T-helper 17 cell (primary cell): ENCODE results near the gene ALPK3. TPM values are rescaled to one million over a fixed set of nuclear protein-coding genes. Genes with fewer than 3 reads are reported as not detected.
"Not testable (repeated sequence)": the region's sequence is repeated elsewhere in the genome, so short reads cannot be mapped to it uniquely, and the experiment has no call there.

ENCODE experiments used
- ATAC-seq: fragments of 150-1000 bp; cut with Tn5 transposase; 2 replicates; pipeline ENCODE4 v1.10.0; 2021; ENCODE audit warnings: mild to moderate bottlenecking, moderate library complexity
- DNase-seq, 3 donors: peaks; one replicate each; pipeline versions ENCODE4 v3.0.0 to v3.0.0-alpha.2; 2020 to 2021
- H3K9me3 ChIP-seq: one replicate; pipeline ENCODE4 v1.7.0; 2013; ENCODE audit warnings: low read length, mild to moderate bottlenecking; ENCODE audit not compliant: control insufficient read depth, poor library complexity, severe bottlenecking
- H3K27ac Mint-ChIP-seq: one replicate; pipeline ENCODE4 v1.8.0; 2022; ENCODE audit warnings: mild to moderate bottlenecking, moderate library complexity, mixed read lengths
- H3K27me3 Mint-ChIP-seq: one replicate; pipeline ENCODE4 v1.8.0; 2022; ENCODE audit warnings: mixed read lengths
- H3K36me3 Mint-ChIP-seq: one replicate; pipeline ENCODE4 v1.8.0; 2022; ENCODE audit warnings: low read depth, mixed read lengths
- H3K4me1 Mint-ChIP-seq: one replicate; pipeline ENCODE4 v1.8.0; 2022; ENCODE audit warnings: mild to moderate bottlenecking, mixed read lengths
- H3K4me3 Mint-ChIP-seq: one replicate; pipeline ENCODE4 v1.8.0; 2022; ENCODE audit warnings: mild to moderate bottlenecking, moderate library complexity, mixed read lengths
- total RNA-seq, 4 donors: library from RNA in 2 of 4; stranded (reverse) in 2 of 4; gene quantifications; one replicate each; pipeline ENCODE4 v1.2.3 and lab custom pipeline; 2022 to 2026

The ALPK3 gene
- total RNA-seq, 2 donors from 2014 or later: 0.15 to 0.78 TPM

- DNase-seq: no peak
- no peaks in the 10 kb centered on the region for H3K9me3 ChIP-seq
- Mint-ChIP-seq H3K27ac (peak overlapping the region; percentile 72), H3K36me3 (no peaks in the 10 kb centered on the region), H3K4me3 (no peak overlapping the region), H3K27me3 (no peaks in the 10 kb centered on the region), H3K4me1 (peaks cover 4% of the 10 kb centered on the region)
- ATAC-seq: no peak
Measured at GRCh38 chr15:84868037-84868880, 51.1 kb downstream of the ALPK3 start.

- ATAC-seq: no peak
- Mint-ChIP-seq H3K4me1 (peaks cover 6% of the 10 kb centered on the region), H3K4me3 (no peak overlapping the region), H3K27ac (peak overlapping the region; percentile 72), H3K36me3 (no peaks in the 10 kb centered on the region), H3K27me3 (no peaks in the 10 kb centered on the region)
- no peak for DNase-seq
- no peaks in the 10 kb centered on the region for H3K9me3 ChIP-seq
Measured at GRCh38 chr15:84869510-84869909, 52.4 kb downstream of the ALPK3 start.

GRCh38 chr15:84871428-84871985, 54.4 kb downstream of the ALPK3 start:
- ATAC-seq (no peak), DNase-seq (no peak)
- H3K36me3 Mint-ChIP-seq: no peaks in the 10 kb centered on the region
- H3K27me3 Mint-ChIP-seq: no peaks in the 10 kb centered on the region
- no peak overlapping the region for H3K27ac Mint-ChIP-seq
- H3K4me3 Mint-ChIP-seq: no peak overlapping the region
- H3K9me3 ChIP-seq: no peaks in the 10 kb centered on the region
- H3K4me1 Mint-ChIP-seq: peaks cover 6% of the 10 kb centered on the region

GRCh38 chr15:84872009-84872910, 55.1 kb downstream of the ALPK3 start:
- no peak overlapping the region for H3K27ac Mint-ChIP-seq
- no peaks in the 10 kb centered on the region for H3K27me3 Mint-ChIP-seq
- DNase-seq (no peak), ATAC-seq (no peak)
- H3K4me3 Mint-ChIP-seq: no peak overlapping the region
- H3K9me3 ChIP-seq: no peaks in the 10 kb centered on the region
- peaks cover 9% of the 10 kb centered on the region for H3K4me1 Mint-ChIP-seq
- no peaks in the 10 kb centered on the region for H3K36me3 Mint-ChIP-seq

GRCh38 chr15:84873997-84874396, 56.8 kb downstream of the ALPK3 start:
- DNase-seq (no peak), ATAC-seq (no peak)
- H3K36me3 Mint-ChIP-seq: no peaks in the 10 kb centered on the region
- no peak overlapping the region for H3K27ac Mint-ChIP-seq
- H3K9me3 ChIP-seq: no peaks in the 10 kb centered on the region
- no peak overlapping the region for H3K4me3 Mint-ChIP-seq
- H3K4me1 Mint-ChIP-seq: peaks cover 7% of the 10 kb centered on the region
- H3K27me3 Mint-ChIP-seq: no peaks in the 10 kb centered on the region

- Mint-ChIP-seq H3K4me3 (no peak overlapping the region), H3K36me3 (peaks cover 2% of the 10 kb centered on the region), H3K27ac (no peak overlapping the region), H3K4me1 (peaks cover 6% of the 10 kb centered on the region), H3K27me3 (peaks cover 5% of the 10 kb centered on the region)
- ATAC-seq (no peak), DNase-seq (no peak)
- H3K9me3 ChIP-seq: no peaks in the 10 kb centered on the region
Measured at GRCh38 chr15:84874981-84875699, 58.0 kb downstream of the ALPK3 start.

GRCh38 chr15:84876269-84876668, 59.1 kb downstream of the ALPK3 start:
- DNase-seq (no peak), ATAC-seq (no peak)
- peaks cover 6% of the 10 kb centered on the region for H3K4me1 Mint-ChIP-seq
- H3K9me3 ChIP-seq: no peaks in the 10 kb centered on the region
- H3K4me3 Mint-ChIP-seq: no peak overlapping the region
- no peak overlapping the region for H3K27ac Mint-ChIP-seq
- peaks cover 2% of the 10 kb centered on the region for H3K36me3 Mint-ChIP-seq
- peaks cover 10% of the 10 kb centered on the region for H3K27me3 Mint-ChIP-seq

- H3K9me3 ChIP-seq, H3K4me3 Mint-ChIP-seq, H3K4me1 Mint-ChIP-seq, ATAC-seq, H3K27me3 Mint-ChIP-seq, DNase-seq, H3K36me3 Mint-ChIP-seq: not testable (repeated sequence)
- peak overlapping the region; percentile 57 for H3K27ac Mint-ChIP-seq
Measured at GRCh38 chr15:84877701-84878100, 60.5 kb downstream of the ALPK3 start.

GRCh38 chr15:84878504-84878903, 61.3 kb downstream of the ALPK3 start:
- peaks cover 6% of the 10 kb centered on the region for H3K4me1 Mint-ChIP-seq
- peaks cover 10% of the 10 kb centered on the region for H3K27me3 Mint-ChIP-seq
- H3K4me3 Mint-ChIP-seq: no peak overlapping the region
- no peaks in the 10 kb centered on the region for H3K9me3 ChIP-seq
- ATAC-seq: peak; percentile 59
- no peak overlapping the region for H3K27ac Mint-ChIP-seq
- peaks cover 2% of the 10 kb centered on the region for H3K36me3 Mint-ChIP-seq
- peak; percentile 25 to 30 (median 29) for DNase-seq

- no peak for ATAC-seq
- H3K27ac Mint-ChIP-seq: no peak overlapping the region
- peaks cover 5% of the 10 kb centered on the region for H3K4me1 Mint-ChIP-seq
- H3K4me3 Mint-ChIP-seq: no peak overlapping the region
- peaks cover 2% of the 10 kb centered on the region for H3K36me3 Mint-ChIP-seq
- H3K27me3 Mint-ChIP-seq: peaks cover 11% of the 10 kb centered on the region
- DNase-seq: no peak
- no peaks in the 10 kb centered on the region for H3K9me3 ChIP-seq
Measured at GRCh38 chr15:84879088-84879780, 62.1 kb downstream of the ALPK3 start.

GRCh38 chr15:84880007-84880406, 62.9 kb downstream of the ALPK3 start:
- no peaks in the 10 kb centered on the region for H3K9me3 ChIP-seq
- no peak overlapping the region for H3K27ac Mint-ChIP-seq
- ATAC-seq (no peak), DNase-seq (no peak)
- H3K4me1 Mint-ChIP-seq: peaks cover 5% of the 10 kb centered on the region
- peaks cover 15% of the 10 kb centered on the region for H3K27me3 Mint-ChIP-seq
- peaks cover 2% of the 10 kb centered on the region for H3K36me3 Mint-ChIP-seq
- H3K4me3 Mint-ChIP-seq: no peak overlapping the region

- no peaks in the 10 kb centered on the region for H3K9me3 ChIP-seq
- ATAC-seq (no peak), DNase-seq (no peak)
- Mint-ChIP-seq H3K4me1 (peaks cover 5% of the 10 kb centered on the region), H3K4me3 (no peak overlapping the region), H3K36me3 (peaks cover 2% of the 10 kb centered on the region), H3K27me3 (peaks cover 15% of the 10 kb centered on the region), H3K27ac (no peak overlapping the region)
Measured at GRCh38 chr15:84880822-84881519, 63.8 kb downstream of the ALPK3 start.
